GM12878 (cell line): Measurements from ENCODE around the gene IGSF11. TPM values are rescaled to one million over a fixed set of nuclear protein-coding genes. Genes with fewer than 3 reads are reported as not detected.

ENCODE experiments used
- ATAC-seq: fragments of 200-7000 bp; cut with Tn5 transposase; 3 replicates; pipeline ENCODE4 v1.9.1; 2020; ENCODE audit warnings: mild to moderate bottlenecking, moderate library complexity
- BruUV-seq: library from RNA; stranded (reverse); fragments of 400-500 nt; replicated peaks from 2 replicates; lab custom pipeline; 2021; lab: Mats Ljungman, UMichigan
- CTCF ChIA-PET: fragments of 300-600 bp; sonication (Branson Sonifier 250); formaldehyde crosslinking; extraction: SDS; loops from one replicate; lab custom pipeline; 2021; ENCODE audit warnings: inconsistent platforms; lab: Yijun Ruan, JAX
- POLR2A ChIA-PET: fragments of 350-600 bp; formaldehyde crosslinking; extraction: SDS; loops from one replicate; lab custom pipeline; 2021; ENCODE audit warnings: inconsistent platforms; lab: Charles Lee
- RAD21 ChIA-PET: fragments of 300-600 bp; sonication (Branson Sonifier 250); formaldehyde crosslinking; loops from one replicate; lab custom pipeline; 2023; ENCODE audit warnings: antibody characterized with exemption; ENCODE audit not compliant: unreplicated experiment; lab: Charles Lee
- SMC1A ChIA-PET: fragments of 300-600 bp; sonication (Branson Sonifier 250); formaldehyde crosslinking; loops from one replicate; lab custom pipeline; 2023; ENCODE audit not compliant: unreplicated experiment, uncharacterized antibody; lab: Charles Lee
- DNase-seq: peaks from one replicate; pipeline ENCODE4 v3.0.0-alpha.2; 2011; ENCODE audit warnings: low read depth, low spot score
- FAIRE-seq: peaks from 3 replicates; lab custom pipeline; 2011; peaks lifted over from hg19 to GRCh38; lab: Jason Lieb, UNC
- H2AFZ ChIP-seq: 2 replicates; pipeline ENCODE4 v1.6.0; 2011; ENCODE audit warnings: low read depth, low read length, control low read depth; ENCODE audit not compliant: control insufficient read depth
- H3K27ac ChIP-seq: 2 replicates; pipeline ENCODE4 v1.5.1; 2011; ENCODE audit warnings: control low read depth; ENCODE audit not compliant: control insufficient read depth, insufficient read depth
- H3K27me3 ChIP-seq, 2 experiments: replicated peaks in 1 of 2; 2 replicates each; pipeline versions ENCODE4 v1.6.0 to v1.6.1; 2011; ENCODE audit warnings: low read length in 1 of 2; ENCODE audit not compliant: control insufficient read depth in 2 of 2, insufficient read depth in 2 of 2
- H3K36me3 ChIP-seq, 2 experiments: 2 replicates each; pipeline ENCODE4 v1.5.1; 2011; ENCODE audit warnings: low read length in 1 of 2; ENCODE audit not compliant: control insufficient read depth in 2 of 2, insufficient read depth in 2 of 2
- H3K4me1 ChIP-seq: 2 replicates; pipeline ENCODE4 v1.6.1; 2011; ENCODE audit warnings: mild to moderate bottlenecking, low read length, moderate library complexity, mixed read lengths; ENCODE audit not compliant: control insufficient read depth, insufficient read depth
- H3K4me2 ChIP-seq: 2 replicates; pipeline ENCODE4 v1.6.0; 2011; ENCODE audit warnings: control low read depth; ENCODE audit not compliant: control insufficient read depth, insufficient read depth
- H3K4me3 ChIP-seq: fragments of 200-600 bp; sonication (generic); 2 replicates; pipeline ENCODE4 v1.5.1; 2016
- H3K79me2 ChIP-seq: 2 replicates; pipeline ENCODE4 v1.6.0; 2011; ENCODE audit warnings: low read length; ENCODE audit not compliant: control insufficient read depth, insufficient read depth
- H3K9ac ChIP-seq: 2 replicates; pipeline ENCODE4 v1.8.0; 2011; ENCODE audit warnings: low read length, control low read depth, mixed read lengths; ENCODE audit not compliant: control insufficient read depth, insufficient read depth
- H3K9me3 ChIP-seq: replicated peaks from 3 replicates; pipeline ENCODE4 v1.5.1; 2011; ENCODE audit warnings: mild to moderate bottlenecking, low read length; ENCODE audit not compliant: control insufficient read depth, insufficient read depth
- H4K20me1 ChIP-seq: 2 replicates; pipeline ENCODE4 v1.6.0; 2011; ENCODE audit not compliant: control insufficient read depth, insufficient read depth
- JUNB ChIP-seq: IDR thresholded peaks from 2 replicates; pipeline ENCODE4 v1.6.1; 2016; ENCODE audit warnings: antibody characterized with exemption, mild to moderate bottlenecking
- JUND ChIP-seq: IDR thresholded peaks from 2 replicates; pipeline ENCODE4 v1.6.1; 2012; ENCODE audit warnings: low read depth, mild to moderate bottlenecking, low read length, improper control_type of control experiment, moderate library complexity
- KDM1A ChIP-seq: fragments of 200-600 bp; sonication (generic); IDR thresholded peaks from 2 replicates; pipeline ENCODE4 v1.6.1; 2016; ENCODE audit warnings: borderline replicate concordance
- MEF2B ChIP-seq: fragments of 450-650 bp; IDR thresholded peaks from 2 replicates; pipeline ENCODE4 v1.6.1; 2018; ENCODE audit warnings: mild to moderate bottlenecking, moderate library complexity; ENCODE audit not compliant: partially characterized antibody, poor library complexity, severe bottlenecking
- PRDM15 ChIP-seq: fragments of 450-650 bp; formaldehyde crosslinking; IDR thresholded peaks from 2 replicates; pipeline ENCODE4 v1.4.0; 2020; ENCODE audit warnings: mild to moderate bottlenecking, moderate library complexity
- REST ChIP-seq: IDR thresholded peaks from 2 replicates; pipeline ENCODE4 v1.6.1; 2012; ENCODE audit warnings: mild to moderate bottlenecking, low read depth, low read length
- SP1 ChIP-seq: IDR thresholded peaks from one replicate; pipeline ENCODE4 v1.6.1; 2011; ENCODE audit warnings: low read depth, low read length
- SPI1 ChIP-seq: IDR thresholded peaks from 2 replicates; pipeline ENCODE4 v1.6.1; 2011; ENCODE audit warnings: low read depth, mild to moderate bottlenecking, low read length, moderate library complexity, borderline replicate concordance; ENCODE audit not compliant: insufficient read depth
- TBL1XR1 ChIP-seq: IDR thresholded peaks from 2 replicates; pipeline ENCODE4 v1.6.1; 2012; ENCODE audit warnings: low read depth, low read length, improper control_type of control experiment
- TCF12 ChIP-seq: IDR thresholded peaks from 2 replicates; pipeline ENCODE4 v1.6.1; 2011; ENCODE audit warnings: low read depth, mild to moderate bottlenecking, low read length
- ZNF274 ChIP-seq: IDR thresholded peaks from one replicate; pipeline ENCODE4 v1.8.0; 2011; ENCODE audit not compliant: insufficient read length, insufficient read depth
- ZSCAN29 ChIP-seq: fragments of 450-650 bp; IDR thresholded peaks from 2 replicates; pipeline ENCODE4 v1.6.1; 2017; ENCODE audit warnings: mild to moderate bottlenecking, moderate library complexity
- WGBS: methylation state at CpG from one replicate; pipeline ENCODE4 v1.1.6; 2016; ENCODE audit warnings: low lambda C conversion rate; ENCODE audit not compliant: insufficient replicate concordance, insufficient coverage; ENCODE audit errors: missing lambda C conversion rate; 5-methylcytosine and 5-hydroxymethylcytosine counted together
- in situ Hi-C: fragments of 300-500 bp; cut with MboI; formaldehyde crosslinking; loops from 9 replicates; pipeline ENCODE4 v1.14.3; 2018; ENCODE audit warnings: mixed read lengths
- intact Hi-C: fragments of 100-400 bp; cut with micrococcal nuclease; formaldehyde crosslinking; loops from one replicate; pipeline ENCODE4 v1.14.2; 2022; ENCODE audit not compliant: unreplicated experiment
- polyA plus RNA-seq, 11 experiments: library from polyadenylated mRNA; depleted of rRNA in 4 of 11; unstranded in 6 of 11; stranded (reverse) in 5 of 11; fragments of >200 nt; fragmentation: Nextera tagmentation in 4 of 11; fragmentation: Illumina TruSeq in 1 of 11; extraction: Ambion mirVana in 4 of 11; extraction: Trizol in 1 of 11; gene quantifications; 1 replicate in 1 of 11; 2 replicates in 10 of 11; pipeline versions ENCODE4 v1.2.1 to v1.2.3, GENCODE V29; 2011 to 2016; ENCODE audit warnings: inconsistent platforms in 2 of 11, missing spikeins in 2 of 11, low read depth in 1 of 11
- total RNA-seq, 4 experiments: library from RNA; depleted of rRNA in 3 of 4; stranded (reverse); fragments of >200 nt in 3 of 4; fragmentation: Illumina TruSeq in 1 of 4; extraction: Trizol in 1 of 4; gene quantifications; 2 replicates each; pipeline versions ENCODE4 v1.2.1 to v1.2.3, GENCODE V29; 2013 to 2021

Gene IGSF11
- total and polyA plus RNA-seq, 10 of the 15 experiments (the other 5 are each of a cell fraction or from before 2014, with no cell fraction given): 0.03 TPM; not detected in 9

- TF ChIP-seq SP1: no peak
- peak; percentile 80 for TF ChIP-seq MEF2B
- TF ChIP-seq SPI1: peak; percentile 44; the same call in 1 of the 2 replicates
- FAIRE-seq: no peak
- Histone ChIP-seq H3K27me3 (no peaks in the 10 kb centered on the region; a peak in 1 of 4 replicates), H2AFZ (no peak overlapping the region), H4K20me1 (no peaks in the 10 kb centered on the region), H3K4me1 (no peaks in the 10 kb centered on the region), H3K9me3 (no peaks in the 10 kb centered on the region), H3K4me3 (no peak overlapping the region), H3K27ac (no peak overlapping the region), H3K4me2 (no peak overlapping the region), H3K36me3 (no peaks in the 10 kb centered on the region), H3K79me2 (no peaks in the 10 kb centered on the region), H3K9ac (no peak overlapping the region)
- POLR2A ChIA-PET: no interaction called here
- SMC1A ChIA-PET: interaction anchor here (1.8 kb wide), 1 partner anchor 84 kb away, joined by 7 read pairs; no protein-coding TSS in a partner anchor
- in situ Hi-C loops: no loop called here
- no peak for DNase-seq
- RAD21 ChIA-PET: no interaction called here
- BruUV-seq: no TSS peak
- intact Hi-C loops: no loop called here
- 2% methylated on average over 4 of the region's 4 CpGs for WGBS
- ATAC-seq: no peak
- CTCF ChIA-PET: no interaction called here
Observed at GRCh38 chr3:118968111-118968510, 66.5 kb downstream of the IGSF11 start.

- ChIA-PET RAD21 (no interaction called here), POLR2A (no interaction called here), CTCF (interaction anchor here (0.7 kb wide), 1 partner anchor 85 kb away, joined by 3 read pairs; no protein-coding TSS in a partner anchor), SMC1A (no interaction called here)
- no peak for FAIRE-seq
- no peak for ATAC-seq
- no peaks in the 10 kb centered on the region for H3K36me3 ChIP-seq
- in situ Hi-C loops (no loop called here), intact Hi-C loops (no loop called here)
- H3K9me3 ChIP-seq: no peaks in the 10 kb centered on the region
- no peak overlapping the region for H3K27ac ChIP-seq
- H3K9ac ChIP-seq: no peak overlapping the region
- H3K27me3 ChIP-seq: no peaks in the 10 kb centered on the region; a peak in 1 of 4 replicates
- H3K79me2 ChIP-seq: no peaks in the 10 kb centered on the region
- H2AFZ ChIP-seq: no peak overlapping the region
- H3K4me1 ChIP-seq: no peaks in the 10 kb centered on the region
- no peaks in the 10 kb centered on the region for H4K20me1 ChIP-seq
- no peak for DNase-seq
- no peak overlapping the region for H3K4me2 ChIP-seq
- no TSS peak for BruUV-seq
- WGBS: 0% methylated on average over 2 of the region's 2 CpGs
- H3K4me3 ChIP-seq: no peak overlapping the region
- TF ChIP-seq ZSCAN29 (no peak), JUNB (no peak), ZNF274 (no peak), TBL1XR1 (no peak), TCF12 (no peak), REST (no peak), PRDM15 (CRISPR knock-in tag) (no peak), JUND (no peak), KDM1A (no peak)
Observed at GRCh38 chr3:118966700-118967099, 67.9 kb downstream of the IGSF11 start.
